22Rv1 (cell line): ENCODE results near the gene MAST4.
A peak's percentile ranks its signal among the peaks of the same experiment; 100 is the strongest.

Source experiments
- H3K27ac ChIP-seq: fragments of 450-650 bp; 2 replicates; pipeline ENCODE4 v1.5.1; 2017
- ZFX ChIP-seq: fragments of 450-650 bp; IDR thresholded peaks from 2 replicates; pipeline ENCODE4 v1.6.1; 2017; ENCODE audit warnings: antibody characterized with exemption, borderline replicate concordance
- TF ChIP-seq, protein P1 (sequence below): fragments of 450-650 bp; IDR thresholded peaks from 2 replicates; pipeline ENCODE4 v1.5.1; 2017; ENCODE audit warnings: mild to moderate bottlenecking

MAST4 gene

DNA sequence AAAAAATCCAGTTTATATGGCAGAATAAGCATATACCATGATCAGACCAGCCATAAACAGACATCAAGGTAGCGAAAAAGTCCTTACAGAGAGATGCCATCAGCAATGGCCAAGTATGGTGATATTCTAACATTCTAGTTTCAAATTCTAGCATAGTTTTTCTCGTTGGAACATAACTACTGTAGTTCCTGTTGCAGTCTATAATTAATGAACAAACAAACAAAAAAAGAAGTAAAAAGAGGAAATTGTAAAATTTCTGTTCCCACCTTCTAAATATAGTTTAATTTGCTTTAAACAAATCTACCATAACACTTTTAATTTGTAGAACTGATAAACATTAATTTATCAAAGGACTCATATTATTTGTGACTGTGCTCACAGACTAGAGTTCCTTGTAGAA, 610.3 kb downstream of the MAST4 start:
- TF ChIP-seq ZFX = no peak
- H3K27ac ChIP-seq = no peak overlapping the region

DNA sequence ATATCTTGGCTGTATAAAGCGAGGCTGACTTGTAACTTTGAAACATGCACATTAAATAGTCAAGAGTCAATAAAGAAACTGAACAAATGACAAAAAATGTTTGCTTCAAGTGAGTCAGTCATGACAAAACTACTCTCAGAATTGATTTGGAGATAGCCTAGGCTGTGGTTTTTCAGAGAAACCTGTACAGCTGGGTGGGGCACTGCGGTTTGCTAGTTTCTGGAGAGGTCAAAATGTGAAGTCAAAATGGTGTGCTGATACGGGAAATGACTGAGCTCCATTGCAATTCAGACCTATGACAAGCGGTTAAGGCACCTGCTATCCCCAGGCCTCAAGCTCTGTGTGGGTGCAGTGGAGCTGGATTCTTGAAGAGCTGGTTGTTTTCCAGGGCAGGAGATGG, 610.7 kb downstream of the MAST4 start:
- TF ChIP-seq, protein P1, sequence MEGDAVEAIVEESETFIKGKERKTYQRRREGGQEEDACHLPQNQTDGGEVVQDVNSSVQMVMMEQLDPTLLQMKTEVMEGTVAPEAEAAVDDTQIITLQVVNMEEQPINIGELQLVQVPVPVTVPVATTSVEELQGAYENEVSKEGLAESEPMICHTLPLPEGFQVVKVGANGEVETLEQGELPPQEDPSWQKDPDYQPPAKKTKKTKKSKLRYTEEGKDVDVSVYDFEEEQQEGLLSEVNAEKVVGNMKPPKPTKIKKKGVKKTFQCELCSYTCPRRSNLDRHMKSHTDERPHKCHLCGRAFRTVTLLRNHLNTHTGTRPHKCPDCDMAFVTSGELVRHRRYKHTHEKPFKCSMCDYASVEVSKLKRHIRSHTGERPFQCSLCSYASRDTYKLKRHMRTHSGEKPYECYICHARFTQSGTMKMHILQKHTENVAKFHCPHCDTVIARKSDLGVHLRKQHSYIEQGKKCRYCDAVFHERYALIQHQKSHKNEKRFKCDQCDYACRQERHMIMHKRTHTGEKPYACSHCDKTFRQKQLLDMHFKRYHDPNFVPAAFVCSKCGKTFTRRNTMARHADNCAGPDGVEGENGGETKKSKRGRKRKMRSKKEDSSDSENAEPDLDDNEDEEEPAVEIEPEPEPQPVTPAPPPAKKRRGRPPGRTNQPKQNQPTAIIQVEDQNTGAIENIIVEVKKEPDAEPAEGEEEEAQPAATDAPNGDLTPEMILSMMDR = no peak
- TF ChIP-seq ZFX = no peak
- no peak overlapping the region for H3K27ac ChIP-seq

DNA sequence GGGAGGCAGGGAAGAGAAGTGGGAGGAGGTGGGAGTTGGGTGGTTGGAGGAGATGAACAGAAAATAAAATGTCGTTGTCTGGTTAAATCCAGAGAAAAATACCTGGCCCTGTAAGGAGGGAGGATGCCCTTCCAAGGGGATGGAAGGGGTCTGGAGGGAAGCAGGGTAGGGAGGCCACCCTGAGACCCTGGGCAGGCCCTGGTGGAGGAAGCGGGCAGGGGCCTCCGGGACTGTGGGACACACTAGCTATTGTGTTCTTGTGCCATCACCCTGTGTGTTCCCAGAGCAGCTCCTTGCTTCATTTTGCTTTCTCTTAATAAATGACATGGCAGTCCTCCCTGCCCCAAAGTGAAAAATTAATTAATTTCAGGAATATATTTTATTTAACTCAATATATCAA, 612.2 kb downstream of the MAST4 start:
- H3K27ac ChIP-seq = no peak overlapping the region
- TF ChIP-seq, protein P1 = no peak
- no peak for TF ChIP-seq ZFX

DNA sequence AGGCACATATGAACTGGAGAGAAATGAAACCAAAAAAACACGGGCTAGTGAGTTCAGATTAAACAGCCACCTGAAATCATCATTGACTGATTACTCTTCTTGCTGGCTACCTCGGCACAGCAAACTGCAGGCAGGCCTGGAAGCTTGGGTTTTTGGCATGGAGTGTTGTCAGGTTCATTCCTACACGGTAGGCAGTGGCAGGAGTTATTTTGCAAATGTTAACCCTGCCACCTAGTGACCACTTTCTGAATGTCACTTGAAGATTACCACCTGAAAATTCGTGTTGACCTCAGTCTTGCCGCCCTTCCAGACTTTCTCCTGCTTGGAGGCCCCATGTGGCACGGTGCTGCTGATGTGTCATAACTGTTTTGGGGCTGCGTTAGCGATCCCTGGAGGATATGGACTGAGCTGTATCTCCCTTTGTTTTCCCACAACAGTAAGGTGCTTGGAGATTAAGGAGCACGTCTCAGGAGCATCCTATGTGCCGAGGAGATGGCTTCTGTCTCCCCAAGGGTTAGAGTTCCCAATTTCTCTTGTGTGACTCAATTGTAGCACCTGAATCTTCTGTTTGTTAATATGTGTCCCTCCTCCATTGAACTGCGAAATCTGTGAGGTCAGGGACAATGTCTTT, 613.1 kb downstream of the MAST4 start:
- TF ChIP-seq ZFX = no peak
- TF ChIP-seq, protein P1 = peak; percentile 85
- H3K27ac ChIP-seq = no peak overlapping the region

DNA sequence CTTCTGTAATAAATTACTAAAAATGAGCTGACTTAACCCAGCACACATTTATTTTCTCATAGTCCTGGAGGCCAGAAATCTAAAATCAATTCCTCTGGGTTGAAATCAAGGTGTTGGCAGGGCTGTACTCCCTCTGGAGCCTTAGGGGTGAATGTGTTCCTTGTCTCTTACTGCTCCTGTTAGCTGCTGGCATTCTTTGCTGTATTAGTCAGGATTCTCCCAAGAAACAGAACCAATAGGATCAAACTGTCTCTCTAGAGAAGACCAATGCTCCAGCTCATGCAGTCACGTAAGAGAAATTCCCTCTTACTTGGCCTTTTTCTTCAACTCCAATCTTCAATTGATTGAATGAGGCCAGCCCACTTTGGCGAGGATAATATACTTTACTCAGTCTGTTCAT, 615.7 kb downstream of the MAST4 start:
- TF ChIP-seq ZFX = no peak
- TF ChIP-seq, protein P1 = no peak
- no peak overlapping the region for H3K27ac ChIP-seq

DNA sequence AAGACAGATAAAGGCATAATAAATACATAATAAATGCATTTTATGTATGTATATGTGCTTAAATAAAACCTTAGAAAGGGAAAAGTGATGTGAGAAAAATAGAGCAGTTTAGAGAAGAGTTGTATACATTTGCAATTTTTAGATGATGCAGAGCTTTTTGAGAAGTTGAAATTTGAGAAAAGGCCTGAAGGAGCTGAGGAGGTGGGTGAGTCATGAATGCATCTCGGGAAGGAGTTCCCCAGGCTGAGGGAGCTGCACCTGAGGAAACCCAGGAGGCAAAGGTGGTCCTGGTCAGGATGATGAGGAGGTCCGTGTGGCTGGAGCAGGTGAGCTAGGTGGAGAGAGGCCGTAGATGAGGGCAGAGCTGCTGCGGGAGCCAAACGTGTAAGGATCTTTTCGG, 617.8 kb downstream of the MAST4 start:
- no peak for TF ChIP-seq ZFX
- TF ChIP-seq, protein P1 = no peak
- no peak overlapping the region for H3K27ac ChIP-seq

DNA sequence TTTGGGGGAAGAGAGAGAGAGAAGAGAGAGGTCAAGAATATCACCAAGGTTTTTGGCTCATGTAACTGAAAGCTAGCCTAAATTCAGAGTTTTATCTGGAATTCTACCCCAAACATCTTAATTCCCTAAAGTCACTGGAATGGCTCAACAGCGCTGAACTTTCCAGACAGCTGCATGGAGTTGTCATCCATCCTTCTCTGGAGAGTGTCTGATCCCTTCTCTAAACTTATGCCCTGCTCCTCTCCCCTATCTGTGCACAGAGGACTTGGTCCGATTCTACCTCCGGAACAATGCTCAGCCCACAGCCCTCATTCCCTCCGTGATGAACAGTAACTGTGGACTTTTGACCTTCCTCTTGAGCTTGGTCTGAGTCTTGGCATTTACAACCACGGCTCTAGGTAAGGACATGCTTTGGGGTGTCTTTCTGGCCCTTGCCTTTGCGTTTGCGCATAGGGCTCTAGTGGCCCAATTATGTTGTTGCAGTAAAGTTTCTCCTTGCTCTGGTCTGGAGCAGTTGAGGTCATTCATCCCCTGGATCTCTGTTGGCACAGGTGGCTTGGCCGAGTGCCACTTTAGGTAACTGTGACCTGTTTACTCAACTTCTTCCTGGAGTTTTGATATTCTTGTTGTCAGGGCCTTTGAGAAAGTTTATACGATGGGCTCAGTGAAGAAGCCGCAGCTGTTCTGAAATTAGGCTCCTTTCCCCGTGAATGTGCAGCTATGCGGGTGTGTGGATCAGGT, 618.7 kb downstream of the MAST4 start:
- no peak overlapping the region for H3K27ac ChIP-seq
- no peak for TF ChIP-seq ZFX
- TF ChIP-seq, protein P1 = no peak
